ENCODE results near the gene LTA4H. TPM values are rescaled to one million over a fixed set of nuclear protein-coding genes. Genes with fewer than 3 reads are reported as not detected.

Gene LTA4H
- total RNA-seq, 1 experiment from 2014 or later, result 51.8 TPM

- H3K9me3 ChIP-seq (ENCODE audit: low read depth, low read length, poor library complexity, severe bottlenecking), result no peaks in the 10 kb centered on the region
- POLR2A ChIA-PET (ENCODE audit: low non-redundant PET), result no interaction called here
- DNase-seq (ENCODE audit: low spot score), result no peak
- H3K27ac ChIP-seq (ENCODE audit: low read depth, low read length, poor library complexity, severe bottlenecking), result no peak overlapping the region
- H3K4me3 ChIP-seq (ENCODE audit: low read depth, low read length, poor library complexity, severe bottlenecking), result no peak overlapping the region
- peaks cover 5% of the 10 kb centered on the region for H3K36me3 ChIP-seq (ENCODE audit: insufficient read depth, low read length, poor library complexity, severe bottlenecking)
- TF ChIP-seq, protein P1, sequence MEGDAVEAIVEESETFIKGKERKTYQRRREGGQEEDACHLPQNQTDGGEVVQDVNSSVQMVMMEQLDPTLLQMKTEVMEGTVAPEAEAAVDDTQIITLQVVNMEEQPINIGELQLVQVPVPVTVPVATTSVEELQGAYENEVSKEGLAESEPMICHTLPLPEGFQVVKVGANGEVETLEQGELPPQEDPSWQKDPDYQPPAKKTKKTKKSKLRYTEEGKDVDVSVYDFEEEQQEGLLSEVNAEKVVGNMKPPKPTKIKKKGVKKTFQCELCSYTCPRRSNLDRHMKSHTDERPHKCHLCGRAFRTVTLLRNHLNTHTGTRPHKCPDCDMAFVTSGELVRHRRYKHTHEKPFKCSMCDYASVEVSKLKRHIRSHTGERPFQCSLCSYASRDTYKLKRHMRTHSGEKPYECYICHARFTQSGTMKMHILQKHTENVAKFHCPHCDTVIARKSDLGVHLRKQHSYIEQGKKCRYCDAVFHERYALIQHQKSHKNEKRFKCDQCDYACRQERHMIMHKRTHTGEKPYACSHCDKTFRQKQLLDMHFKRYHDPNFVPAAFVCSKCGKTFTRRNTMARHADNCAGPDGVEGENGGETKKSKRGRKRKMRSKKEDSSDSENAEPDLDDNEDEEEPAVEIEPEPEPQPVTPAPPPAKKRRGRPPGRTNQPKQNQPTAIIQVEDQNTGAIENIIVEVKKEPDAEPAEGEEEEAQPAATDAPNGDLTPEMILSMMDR (conservative IDR thresholded peaks at IDR 0.05; ENCODE audit: low read depth, low read length), result no peak
- no peak for TF ChIP-seq EZH2 (IDR thresholded peaks at IDR 0.05; ENCODE audit: borderline replicate concordance, low read depth, low read length, poor library complexity, severe bottlenecking)
- H3K27me3 ChIP-seq (replicated peaks; ENCODE audit: insufficient read depth, low read depth, low read length, poor library complexity), result no peaks in the 10 kb centered on the region
- no TSS peak for BruUV-seq (replicated peaks)
- H3K4me1 ChIP-seq (ENCODE audit: insufficient read depth, low read length, poor library complexity, severe bottlenecking), result no peaks in the 10 kb centered on the region
- intact Hi-C loops (cut with micrococcal nuclease; ENCODE audit: unreplicated experiment), result no loop called here
- CTCF ChIA-PET, result no interaction called here
These were observed 9.1 kb downstream of the LTA4H start for GRCh38 chr12:96026331-96026730.

DNA sequence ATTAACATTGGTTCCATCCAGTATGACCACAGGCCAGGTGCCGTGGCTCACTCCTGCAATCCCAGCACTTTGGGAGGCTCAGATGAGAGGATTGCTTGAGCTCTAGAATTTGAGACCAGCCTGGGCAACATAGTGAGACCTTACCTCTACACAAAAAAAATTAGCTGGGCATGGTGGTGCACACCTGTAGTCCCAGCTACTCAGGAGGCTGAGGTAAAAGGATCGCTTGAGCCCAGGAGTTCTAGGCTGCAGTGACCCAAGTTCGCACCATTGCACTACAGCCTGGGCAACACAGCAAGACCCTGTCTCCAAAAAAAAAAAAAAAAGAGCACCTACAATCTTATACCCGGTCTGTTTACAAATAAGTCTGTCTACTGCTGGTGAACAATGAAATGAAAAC lies 9.9 kb downstream of the LTA4H start:
- CTCF ChIA-PET, result no interaction called here
- TF ChIP-seq, protein P1 (conservative IDR thresholded peaks at IDR 0.05; ENCODE audit: low read depth, low read length), result no peak
- no peak for TF ChIP-seq EZH2 (IDR thresholded peaks at IDR 0.05; ENCODE audit: borderline replicate concordance, low read depth, low read length, poor library complexity, severe bottlenecking)
- H3K4me1 ChIP-seq (ENCODE audit: insufficient read depth, low read length, poor library complexity, severe bottlenecking), result no peaks in the 10 kb centered on the region
- H3K9me3 ChIP-seq (ENCODE audit: low read depth, low read length, poor library complexity, severe bottlenecking), result no peaks in the 10 kb centered on the region
- H3K27ac ChIP-seq (ENCODE audit: low read depth, low read length, poor library complexity, severe bottlenecking), result no peak overlapping the region
- H3K36me3 ChIP-seq (ENCODE audit: insufficient read depth, low read length, poor library complexity, severe bottlenecking), result peaks cover 5% of the 10 kb centered on the region
- intact Hi-C loops (cut with micrococcal nuclease; ENCODE audit: unreplicated experiment), result no loop called here
- H3K27me3 ChIP-seq (replicated peaks; ENCODE audit: insufficient read depth, low read depth, low read length, poor library complexity), result no peaks in the 10 kb centered on the region
- POLR2A ChIA-PET (ENCODE audit: low non-redundant PET), result no interaction called here
- BruUV-seq (replicated peaks), result no TSS peak
- DNase-seq (ENCODE audit: low spot score), result no peak
- H3K4me3 ChIP-seq (ENCODE audit: low read depth, low read length, poor library complexity, severe bottlenecking), result no peak overlapping the region

GRCh38 chr12:96020314-96021003 lies 14.9 kb downstream of the LTA4H start:
- H3K4me1 ChIP-seq (ENCODE audit: insufficient read depth, low read length, poor library complexity, severe bottlenecking), result no peaks in the 10 kb centered on the region
- no peaks in the 10 kb centered on the region for H3K27me3 ChIP-seq (replicated peaks; ENCODE audit: insufficient read depth, low read depth, low read length, poor library complexity)
- POLR2A ChIA-PET (ENCODE audit: low non-redundant PET), result no interaction called here
- no peak overlapping the region for H3K27ac ChIP-seq (ENCODE audit: low read depth, low read length, poor library complexity, severe bottlenecking)
- no TSS peak for BruUV-seq (replicated peaks)
- CTCF ChIA-PET, result interaction anchor here (0.6 kb wide), 1 partner anchor 696 kb away, joined by 3 read pairs; no protein-coding TSS in a partner anchor
- intact Hi-C loops (cut with micrococcal nuclease; ENCODE audit: unreplicated experiment), result no loop called here
- H3K4me3 ChIP-seq (ENCODE audit: low read depth, low read length, poor library complexity, severe bottlenecking), result no peak overlapping the region
- H3K36me3 ChIP-seq (ENCODE audit: insufficient read depth, low read length, poor library complexity, severe bottlenecking), result no peaks in the 10 kb centered on the region
- no peaks in the 10 kb centered on the region for H3K9me3 ChIP-seq (ENCODE audit: low read depth, low read length, poor library complexity, severe bottlenecking)
- no peak for DNase-seq (ENCODE audit: low spot score)
- TF ChIP-seq, protein P1 (conservative IDR thresholded peaks at IDR 0.05; ENCODE audit: low read depth, low read length), result no peak
- no peak for TF ChIP-seq EZH2 (IDR thresholded peaks at IDR 0.05; ENCODE audit: borderline replicate concordance, low read depth, low read length, poor library complexity, severe bottlenecking)

All from A673 (cell line).